Measurements from ENCODE around the gene KSR1. TPM values are rescaled to one million over a fixed set of nuclear protein-coding genes. Genes with fewer than 3 reads are reported as not detected.

KSR1 gene
- total and polyA plus RNA-seq, 2 of the 8 experiments (the other 6 are each of a cell fraction or from before 2014, with no cell fraction given), result 14.1 to 34.7 TPM

GRCh38 chr17:27621942-27622559, 165.8 kb downstream of the KSR1 start (continued):
- TF ChIP-seq, protein P1, sequence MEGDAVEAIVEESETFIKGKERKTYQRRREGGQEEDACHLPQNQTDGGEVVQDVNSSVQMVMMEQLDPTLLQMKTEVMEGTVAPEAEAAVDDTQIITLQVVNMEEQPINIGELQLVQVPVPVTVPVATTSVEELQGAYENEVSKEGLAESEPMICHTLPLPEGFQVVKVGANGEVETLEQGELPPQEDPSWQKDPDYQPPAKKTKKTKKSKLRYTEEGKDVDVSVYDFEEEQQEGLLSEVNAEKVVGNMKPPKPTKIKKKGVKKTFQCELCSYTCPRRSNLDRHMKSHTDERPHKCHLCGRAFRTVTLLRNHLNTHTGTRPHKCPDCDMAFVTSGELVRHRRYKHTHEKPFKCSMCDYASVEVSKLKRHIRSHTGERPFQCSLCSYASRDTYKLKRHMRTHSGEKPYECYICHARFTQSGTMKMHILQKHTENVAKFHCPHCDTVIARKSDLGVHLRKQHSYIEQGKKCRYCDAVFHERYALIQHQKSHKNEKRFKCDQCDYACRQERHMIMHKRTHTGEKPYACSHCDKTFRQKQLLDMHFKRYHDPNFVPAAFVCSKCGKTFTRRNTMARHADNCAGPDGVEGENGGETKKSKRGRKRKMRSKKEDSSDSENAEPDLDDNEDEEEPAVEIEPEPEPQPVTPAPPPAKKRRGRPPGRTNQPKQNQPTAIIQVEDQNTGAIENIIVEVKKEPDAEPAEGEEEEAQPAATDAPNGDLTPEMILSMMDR (IDR thresholded peaks at IDR 0.05; ENCODE audit: control extremely low read depth in 1 of 3, insufficient read depth in 1 of 3, low read depth in 1 of 3, low read length in 3 of 3), result no peak
- TF ChIP-seq, protein P2, sequence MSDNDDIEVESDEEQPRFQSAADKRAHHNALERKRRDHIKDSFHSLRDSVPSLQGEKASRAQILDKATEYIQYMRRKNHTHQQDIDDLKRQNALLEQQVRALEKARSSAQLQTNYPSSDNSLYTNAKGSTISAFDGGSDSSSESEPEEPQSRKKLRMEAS (IDR thresholded peaks at IDR 0.05), result no peak
- TF ChIP-seq RXRA (IDR thresholded peaks at IDR 0.05; ENCODE audit: insufficient read depth, low read depth, low read length), result no peak
- TF ChIP-seq ATF3 (IDR thresholded peaks at IDR 0.05; ENCODE audit: insufficient read depth, low read depth, low read length), result no peak
- no peak for TF ChIP-seq TCF12 (IDR thresholded peaks at IDR 0.05; ENCODE audit: low read depth, low read length)
- TF ChIP-seq SRF (IDR thresholded peaks at IDR 0.05; ENCODE audit: low read depth, low read length), result no peak

Data from H1 (cell line).